HUES64 (cell line): ENCODE results near the gene TMA7.

Source experiments
- H3K27ac ChIP-seq: 2 replicates; pipeline ENCODE4 v1.7.0; 2013; ENCODE audit warnings: low read depth, low read length, inconsistent platforms
- H3K27me3 ChIP-seq: 2 replicates; pipeline ENCODE4 v1.6.1; 2013; ENCODE audit warnings: mild to moderate bottlenecking, low read length; ENCODE audit not compliant: insufficient read depth
- H3K36me3 ChIP-seq: 2 replicates; pipeline ENCODE4 v1.6.1; 2013; ENCODE audit warnings: mild to moderate bottlenecking, low read length; ENCODE audit not compliant: insufficient read depth
- H3K4me1 ChIP-seq: 2 replicates; pipeline ENCODE4 v1.6.1; 2013; ENCODE audit warnings: mild to moderate bottlenecking, low read length, moderate library complexity; ENCODE audit not compliant: insufficient read depth
- H3K4me3 ChIP-seq: 2 replicates; pipeline ENCODE4 v1.5.1; 2013; ENCODE audit warnings: mild to moderate bottlenecking, low read length, moderate library complexity
- H3K9ac ChIP-seq: 2 replicates; pipeline ENCODE4 v1.6.1; 2013; ENCODE audit warnings: mild to moderate bottlenecking, low read depth, low read length
- H3K9me3 ChIP-seq: 2 replicates; pipeline ENCODE4 v1.6.1; 2013; ENCODE audit warnings: low read depth, low read length; ENCODE audit not compliant: insufficient read depth
- WGBS: fragments of 150-250, 120-280 bp; methylation state at CpG from one replicate; pipeline ENCODE4 v1.1.7; 2013; ENCODE audit warnings: missing lambda C conversion rate; 5-methylcytosine and 5-hydroxymethylcytosine counted together

TMA7 gene

GRCh38 chr3:48403533-48404439, 36.3 kb upstream of the TMA7 start:
- H3K27ac ChIP-seq = no peak overlapping the region
- no peaks in the 10 kb centered on the region for H3K9me3 ChIP-seq
- peaks cover 61% of the 10 kb centered on the region for H3K36me3 ChIP-seq
- no peaks in the 10 kb centered on the region for H3K27me3 ChIP-seq
- H3K4me3 ChIP-seq = no peak overlapping the region
- no peaks in the 10 kb centered on the region for H3K4me1 ChIP-seq
- H3K9ac ChIP-seq = no peak overlapping the region
- WGBS = 95% methylated on average over 15 of the region's 15 CpGs

DNA sequence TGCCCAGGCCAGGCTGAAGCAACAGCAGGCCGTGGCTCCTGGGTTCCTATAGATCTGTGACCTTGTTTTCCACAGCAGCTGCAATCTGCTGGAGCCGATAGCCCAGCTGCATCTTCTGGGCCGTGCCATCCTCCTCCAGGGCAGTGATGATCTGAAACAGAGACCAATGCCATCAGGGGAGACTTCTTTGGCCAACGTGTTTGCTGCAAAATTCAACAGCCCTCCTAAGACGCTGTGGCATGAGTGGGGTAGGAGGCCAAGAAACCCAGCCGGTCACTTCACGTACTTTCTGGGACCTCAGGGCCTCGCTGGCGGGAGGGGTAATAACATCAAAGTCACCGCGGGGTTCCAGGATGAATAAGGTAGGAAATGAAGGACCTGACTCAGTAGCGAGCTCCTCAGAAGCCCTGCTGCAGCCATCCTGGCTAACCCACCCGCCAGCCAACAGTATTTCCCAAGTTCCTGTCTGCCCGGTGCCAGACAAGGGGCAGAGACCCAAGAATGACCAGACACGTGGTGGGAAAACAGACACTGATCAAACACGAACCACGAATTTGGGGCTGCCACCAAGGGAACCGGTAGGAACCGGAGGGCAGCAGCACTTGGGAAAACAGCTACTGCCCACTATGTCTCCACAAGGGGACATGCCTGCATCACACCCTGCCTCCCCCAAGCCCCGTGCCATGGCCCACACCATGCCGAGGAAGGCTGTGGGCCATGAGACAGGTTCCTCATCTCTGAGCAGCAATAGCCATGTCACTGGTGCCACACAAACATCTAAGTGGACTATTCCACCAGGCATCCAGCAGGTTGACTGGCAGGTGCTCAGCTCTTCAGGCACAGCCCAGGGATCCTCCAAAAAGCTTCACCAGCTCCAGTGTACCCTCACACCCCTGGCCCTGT, 35.4 kb upstream of the TMA7 start:
- H3K4me1 ChIP-seq = no peaks in the 10 kb centered on the region
- H3K9me3 ChIP-seq = no peaks in the 10 kb centered on the region
- H3K36me3 ChIP-seq = peaks cover 70% of the 10 kb centered on the region
- 94% methylated on average over 21 of the region's 21 CpGs for WGBS
- H3K9ac ChIP-seq = no peak overlapping the region
- H3K27me3 ChIP-seq = no peaks in the 10 kb centered on the region
- H3K4me3 ChIP-seq = no peak overlapping the region
- H3K27ac ChIP-seq = no peak overlapping the region

DNA sequence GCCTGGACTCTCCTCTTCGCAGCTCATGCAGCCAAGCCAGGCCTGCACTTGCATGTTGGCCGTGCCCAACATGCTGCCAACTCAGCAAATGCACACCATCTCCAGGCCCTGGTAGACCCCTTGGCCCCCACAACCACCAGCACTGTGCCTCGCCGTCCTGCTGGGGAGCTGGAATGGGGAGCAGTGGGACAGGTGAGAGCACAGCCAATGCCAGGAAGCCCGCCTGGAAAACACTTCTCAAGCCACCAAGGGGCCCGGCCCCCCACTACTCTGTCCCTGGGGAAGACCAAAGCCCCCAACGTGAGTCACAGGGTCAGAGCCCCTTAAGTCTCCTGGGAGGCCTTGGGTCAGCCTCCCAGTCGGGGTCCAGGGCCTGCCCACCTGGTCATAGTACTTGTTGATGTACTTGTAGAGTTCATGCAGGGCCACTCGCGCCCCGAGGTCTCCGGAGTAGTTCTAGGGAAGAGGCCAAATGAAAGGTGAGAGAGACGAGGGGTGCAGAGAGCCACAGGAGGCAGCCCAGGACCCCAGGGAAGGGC, 34.6 kb upstream of the TMA7 start:
- Histone ChIP-seq H3K27me3 (no peaks in the 10 kb centered on the region), H3K4me1 (no peaks in the 10 kb centered on the region), H3K9me3 (no peaks in the 10 kb centered on the region), H3K4me3 (no peak overlapping the region), H3K27ac (no peak overlapping the region), H3K36me3 (peaks cover 78% of the 10 kb centered on the region), H3K9ac (no peak overlapping the region)
- WGBS = 94% methylated on average over 13 of the region's 13 CpGs

DNA sequence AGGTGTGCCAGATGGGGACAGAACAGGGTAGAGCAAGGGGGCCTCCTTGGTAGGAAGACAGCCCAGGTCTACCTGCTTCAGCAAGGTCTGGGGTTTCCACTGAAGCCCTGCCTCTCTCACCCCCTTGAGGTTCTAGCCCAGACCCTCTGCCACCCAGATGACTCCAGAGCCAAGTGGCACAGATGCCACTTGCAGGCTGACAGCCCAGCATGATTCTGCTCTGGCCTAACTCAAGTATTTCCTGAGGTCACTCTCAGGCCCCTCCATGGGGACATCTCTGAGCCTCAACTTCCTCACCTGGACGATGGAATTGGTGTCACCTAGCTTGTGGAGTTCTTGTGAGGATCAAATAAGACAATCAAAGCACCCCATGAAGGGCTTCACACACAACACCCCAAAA, 34.1 kb upstream of the TMA7 start:
- H3K4me3 ChIP-seq = no peak overlapping the region
- H3K9ac ChIP-seq = no peak overlapping the region
- H3K9me3 ChIP-seq = no peaks in the 10 kb centered on the region
- H3K27ac ChIP-seq = no peak overlapping the region
- peaks cover 83% of the 10 kb centered on the region for H3K36me3 ChIP-seq
- H3K4me1 ChIP-seq = no peaks in the 10 kb centered on the region
- WGBS = 100% methylated on average over 1 of the region's 1 CpG
- no peaks in the 10 kb centered on the region for H3K27me3 ChIP-seq

- Histone ChIP-seq H3K27me3 (no peaks in the 10 kb centered on the region), H3K9me3 (no peaks in the 10 kb centered on the region), H3K9ac (no peak overlapping the region), H3K4me3 (no peak overlapping the region), H3K4me1 (no peaks in the 10 kb centered on the region), H3K36me3 (peaks cover 91% of the 10 kb centered on the region), H3K27ac (no peak overlapping the region)
- WGBS = 95% methylated on average over 18 of the region's 18 CpGs
These were observed 33.3 kb upstream of the TMA7 start for GRCh38 chr3:48406443-48407431.

GRCh38 chr3:48407542-48408099, 32.4 kb upstream of the TMA7 start:
- Histone ChIP-seq H3K27me3 (no peaks in the 10 kb centered on the region), H3K36me3 (peaks cover 97% of the 10 kb centered on the region)

DNA sequence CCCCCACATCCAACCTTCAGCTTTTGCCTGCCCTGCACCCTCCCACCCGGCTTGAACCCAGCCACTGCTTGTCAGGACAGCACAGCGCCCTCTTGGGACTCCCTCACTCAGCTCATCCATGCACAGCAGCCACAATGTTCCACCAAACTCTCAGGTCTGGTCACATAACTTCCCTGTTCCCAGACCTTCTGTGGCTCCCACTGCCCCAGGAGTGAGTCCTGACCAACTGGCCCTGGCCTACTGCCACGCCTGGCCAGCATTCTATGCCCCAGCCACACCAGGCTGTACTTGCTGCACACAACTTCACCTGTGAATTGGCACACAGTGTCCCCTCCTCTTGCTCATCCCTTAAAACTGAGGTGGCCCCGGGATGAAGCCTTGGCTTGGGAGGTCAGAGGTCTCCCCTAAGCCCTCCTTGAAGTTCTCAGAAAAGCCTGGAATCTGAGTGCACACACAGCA, 31.2 kb upstream of the TMA7 start:
- Histone ChIP-seq H3K27me3 (no peaks in the 10 kb centered on the region), H3K4me1 (no peaks in the 10 kb centered on the region), H3K9ac (no peak overlapping the region), H3K27ac (no peak overlapping the region), H3K36me3 (peaks cover 98% of the 10 kb centered on the region), H3K4me3 (no peak overlapping the region), H3K9me3 (no peaks in the 10 kb centered on the region)
- 86% methylated on average over 4 of the region's 4 CpGs for WGBS

More at GRCh38 chr3:48407542-48408099, 32.4 kb upstream of the TMA7 start:
- 93% methylated on average over 8 of the region's 8 CpGs for WGBS
- Histone ChIP-seq H3K4me1 (no peaks in the 10 kb centered on the region), H3K9me3 (no peaks in the 10 kb centered on the region), H3K4me3 (no peak overlapping the region), H3K27ac (no peak overlapping the region), H3K9ac (no peak overlapping the region)

- H3K4me1 ChIP-seq = no peaks in the 10 kb centered on the region
- H3K36me3 ChIP-seq = peaks cover 98% of the 10 kb centered on the region
- 95% methylated on average over 31 of the region's 31 CpGs for WGBS
- no peak overlapping the region for H3K27ac ChIP-seq
- H3K9me3 ChIP-seq = no peaks in the 10 kb centered on the region
- no peaks in the 10 kb centered on the region for H3K27me3 ChIP-seq
- H3K4me3 ChIP-seq = no peak overlapping the region
- H3K9ac ChIP-seq = no peak overlapping the region
These were observed 30.5 kb upstream of the TMA7 start for GRCh38 chr3:48409291-48410201.

GRCh38 chr3:48410205-48411040, 29.6 kb upstream of the TMA7 start:
- Histone ChIP-seq H3K27me3 (no peaks in the 10 kb centered on the region), H3K9ac (no peak overlapping the region), H3K4me1 (no peaks in the 10 kb centered on the region), H3K36me3 (peaks cover 98% of the 10 kb centered on the region), H3K4me3 (no peak overlapping the region), H3K9me3 (no peaks in the 10 kb centered on the region), H3K27ac (no peak overlapping the region)
- WGBS = 94% methylated on average over 16 of the region's 16 CpGs
